NCI-H1417 (cell line): Measurements from ENCODE around the gene MILR1.
"Not testable (repeated sequence)": the region's sequence is repeated elsewhere in the genome, so short reads cannot be mapped to it uniquely, and the experiment has no call there.

Experiments used
- DNase-seq, 3 experiments: peaks; one replicate each; lab custom pipeline; 2025; lab: John Stamatoyannopoulos, UW

The MILR1 gene

DNA sequence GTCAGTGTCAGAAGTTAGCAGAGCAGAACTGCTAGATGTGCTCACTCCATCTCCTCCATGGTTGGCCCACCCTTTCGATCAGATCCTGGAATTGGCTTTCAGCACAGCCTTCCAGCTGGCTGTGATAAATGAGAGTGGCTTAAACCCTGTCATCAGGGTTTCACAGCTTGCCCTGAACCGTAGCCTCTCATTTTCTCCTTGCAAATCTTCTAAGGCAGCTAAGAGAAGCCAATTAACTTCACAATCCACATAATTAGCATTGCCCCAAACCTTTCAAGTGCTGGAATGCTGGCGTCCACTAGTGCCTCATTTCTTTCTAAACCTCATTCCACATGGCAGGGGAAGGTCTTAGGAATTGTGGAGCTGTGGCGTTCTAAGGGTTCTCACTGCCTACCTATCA, 21.7 kb downstream of the MILR1 start:
- no peak for DNase-seq

DNA sequence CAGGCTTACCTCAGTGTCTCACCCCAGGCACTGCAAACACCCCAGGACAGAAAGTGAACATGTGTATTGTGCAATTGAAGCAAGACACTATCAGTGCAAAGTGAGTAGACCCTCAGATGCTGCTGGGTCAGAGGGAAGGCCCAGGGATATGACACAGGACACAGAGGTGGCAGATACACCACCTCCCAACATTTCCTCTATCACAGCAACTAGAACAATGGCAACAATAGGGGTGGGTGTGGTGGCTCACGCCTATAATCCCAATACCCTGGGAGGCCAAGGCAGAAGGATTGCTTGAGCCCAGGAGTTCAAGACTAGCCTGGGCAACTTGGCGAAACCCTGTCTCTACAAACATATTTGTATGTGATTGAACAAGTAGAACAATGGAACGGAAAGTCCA, 22.5 kb downstream of the MILR1 start:
- DNase-seq = no peak

DNA sequence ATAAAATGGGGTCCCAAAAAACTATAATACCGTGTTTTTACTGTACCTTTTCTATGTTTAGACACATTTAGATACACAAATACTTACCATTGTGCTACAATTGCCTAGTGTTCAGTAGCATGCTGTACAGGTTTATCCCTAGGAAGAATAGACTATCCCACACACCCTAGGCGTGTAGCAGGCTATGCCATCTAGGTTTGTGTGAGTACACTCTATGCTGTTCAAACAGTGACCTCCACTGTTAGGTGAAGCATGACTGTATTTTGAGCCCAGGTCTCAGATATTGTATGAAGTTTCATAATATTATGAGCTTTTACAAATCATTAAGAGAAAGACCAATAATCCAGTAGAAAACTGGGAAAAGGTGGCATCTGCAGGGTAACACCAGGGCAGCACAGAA, 23.6 kb downstream of the MILR1 start:
- no peak for DNase-seq

DNA sequence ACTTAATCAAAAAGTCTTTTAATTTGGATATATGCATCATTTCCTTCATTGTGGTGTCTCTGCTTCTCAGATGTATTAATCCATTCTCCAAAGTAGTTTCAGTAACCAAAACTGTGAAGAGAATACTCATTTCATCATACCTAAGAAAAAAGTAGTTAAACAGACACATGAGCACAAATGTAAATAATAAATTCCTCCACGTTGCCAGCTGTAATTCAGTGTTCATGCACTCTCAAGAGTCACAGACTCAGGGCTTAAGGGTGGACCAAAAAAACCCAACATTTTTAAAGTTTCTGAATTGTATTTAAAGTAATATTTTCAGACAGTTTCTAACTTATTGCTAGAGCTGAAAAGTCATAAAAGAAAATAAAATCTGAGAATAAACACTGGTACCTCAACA, 28.9 kb downstream of the MILR1 start:
- DNase-seq = no peak

DNA sequence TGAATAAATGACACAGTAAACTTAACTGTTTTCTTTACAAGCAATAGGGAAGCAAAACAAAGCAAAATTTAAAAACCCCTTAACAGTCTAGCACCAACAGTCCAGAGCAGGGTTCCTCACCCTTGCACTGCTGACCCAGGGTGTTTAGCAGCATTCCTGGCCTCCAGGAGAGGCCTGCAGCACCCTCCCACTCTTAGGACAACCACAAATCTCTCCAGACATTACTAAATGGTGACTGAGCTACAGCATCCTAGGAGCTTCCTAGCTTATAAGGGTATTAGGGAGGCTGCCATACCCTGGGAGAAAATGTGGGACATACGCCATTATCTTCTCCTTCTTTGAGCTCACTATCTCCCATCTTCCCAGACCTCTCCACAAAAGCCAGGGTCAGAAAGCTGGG, 32.0 kb downstream of the MILR1 start:
- no peak for DNase-seq

DNA sequence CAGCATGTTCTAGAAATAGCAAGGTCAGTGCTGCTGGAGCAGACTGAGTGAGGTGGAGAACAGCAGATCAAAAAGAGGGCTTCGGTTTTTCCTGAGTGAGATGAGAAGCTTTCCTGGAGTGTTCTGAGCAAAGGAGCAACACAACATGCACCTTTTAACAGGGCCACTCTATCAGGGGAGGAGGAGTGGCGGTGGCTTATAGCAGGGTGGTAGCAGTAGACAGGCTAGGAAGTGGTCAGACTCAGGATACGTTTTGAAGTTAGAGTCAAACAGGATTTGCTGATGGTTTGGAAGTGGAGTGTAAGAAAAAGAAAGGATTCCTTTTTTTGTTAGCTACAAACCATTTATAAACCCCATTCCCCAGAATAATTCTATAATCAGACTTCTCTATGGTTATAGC, 35.5 kb downstream of the MILR1 start:
- DNase-seq = no peak

DNA sequence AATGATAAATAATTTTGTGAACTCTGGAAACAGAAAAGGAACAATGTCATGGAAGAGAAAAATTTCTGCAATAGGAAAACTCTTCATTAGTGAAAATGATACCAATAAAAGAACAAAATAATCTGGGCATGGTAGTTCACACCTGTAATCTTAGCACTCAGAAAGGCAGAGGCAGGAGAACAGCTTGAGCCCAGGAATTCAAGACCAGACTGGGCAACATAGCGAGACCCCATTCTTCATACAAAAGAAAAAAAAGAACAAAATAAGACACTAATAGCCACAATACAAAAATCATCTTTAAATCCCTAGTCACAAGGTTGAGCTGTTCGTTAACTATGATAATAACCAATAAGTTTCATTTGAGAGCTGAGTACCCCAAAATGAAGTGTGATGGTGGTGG, 39.4 kb downstream of the MILR1 start:
- no peak for DNase-seq

DNA sequence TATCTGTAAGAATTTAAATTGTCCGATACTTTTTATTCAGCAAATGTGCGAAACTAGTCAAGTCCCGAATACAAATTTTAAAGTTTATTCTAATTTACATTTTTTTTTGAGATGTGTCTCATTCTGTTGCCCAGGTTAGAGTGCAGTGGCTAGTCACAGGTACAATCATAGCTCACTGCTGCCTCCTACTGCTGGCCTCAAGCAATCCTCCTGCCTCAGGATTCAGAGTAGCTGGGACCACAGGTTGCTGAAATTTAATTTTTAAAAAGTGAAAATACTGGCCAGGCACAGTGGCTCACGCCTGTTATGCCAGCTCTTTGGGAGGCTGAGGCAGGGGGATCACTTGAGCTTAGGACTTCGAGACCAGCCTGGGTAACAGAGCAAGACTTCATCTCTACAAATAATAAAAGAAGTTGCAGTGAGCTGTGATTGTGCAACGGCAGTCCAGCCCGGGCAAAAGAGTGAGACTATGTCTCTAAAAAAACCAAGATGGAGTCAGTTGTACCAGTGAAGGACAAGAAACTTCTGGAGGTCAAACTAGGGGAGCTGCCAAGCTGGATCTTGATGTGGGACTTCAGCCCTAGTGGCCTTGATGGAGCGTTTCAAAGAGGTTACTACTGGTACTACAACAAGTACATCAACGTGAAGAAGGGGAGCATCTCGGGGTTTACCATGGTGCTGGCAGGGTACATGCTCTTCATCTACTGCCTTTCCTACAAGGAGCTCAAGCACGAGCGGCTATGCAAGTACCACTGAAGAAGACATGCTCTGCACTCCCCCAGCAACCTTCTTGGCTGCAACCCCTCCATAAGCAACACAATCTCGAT, 42.3 kb downstream of the MILR1 start:
- DNase-seq = peak in 1 of 3 experiments; percentile 24

DNA sequence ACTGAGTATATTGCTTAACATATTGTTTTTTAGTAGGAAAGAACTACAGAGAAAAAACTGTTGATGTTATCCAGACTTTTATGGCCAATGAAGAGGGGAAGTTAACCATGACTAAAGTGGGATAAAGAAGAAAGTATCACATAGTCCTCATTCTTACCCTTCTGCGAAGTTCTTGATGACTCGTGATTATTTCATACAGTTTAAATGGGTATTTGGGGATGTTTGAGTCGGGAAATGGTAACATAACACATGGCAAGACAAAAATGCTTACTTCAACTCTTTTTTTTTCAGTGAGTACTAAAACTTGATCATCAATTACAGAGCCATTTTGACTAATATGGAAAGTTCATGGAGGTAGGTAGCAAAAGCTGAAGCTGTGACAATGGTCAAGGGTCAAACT, 43.1 kb downstream of the MILR1 start:
- DNase-seq = no peak

DNA sequence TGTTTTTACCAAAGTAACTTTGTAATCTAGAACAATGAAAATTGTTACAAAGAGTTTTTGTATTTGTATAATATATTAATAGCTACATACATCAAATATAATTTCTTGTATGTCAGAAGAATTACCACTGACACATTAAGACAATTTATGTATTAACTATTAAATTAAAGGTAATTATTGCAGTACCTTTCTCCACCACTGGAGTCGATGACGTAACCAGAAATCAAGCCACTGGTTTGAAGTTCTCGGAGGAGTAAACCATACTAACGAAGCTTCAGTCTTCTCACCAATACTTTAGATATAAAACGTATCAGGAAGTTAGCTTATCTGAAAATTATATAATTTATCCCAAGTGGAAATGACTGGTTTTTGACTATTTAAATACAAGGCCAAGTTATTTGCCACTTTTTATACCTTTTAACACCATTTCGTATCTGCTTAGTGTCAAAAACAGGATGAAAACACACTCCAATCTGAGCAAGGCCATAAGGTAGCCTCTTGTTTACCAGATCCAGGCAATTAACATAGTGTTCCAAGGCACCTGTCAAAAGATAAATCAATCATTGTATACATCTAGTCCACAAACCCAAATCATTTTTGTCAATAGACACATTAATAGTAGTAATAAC, 43.7 kb downstream of the MILR1 start:
- DNase-seq = no peak

DNA sequence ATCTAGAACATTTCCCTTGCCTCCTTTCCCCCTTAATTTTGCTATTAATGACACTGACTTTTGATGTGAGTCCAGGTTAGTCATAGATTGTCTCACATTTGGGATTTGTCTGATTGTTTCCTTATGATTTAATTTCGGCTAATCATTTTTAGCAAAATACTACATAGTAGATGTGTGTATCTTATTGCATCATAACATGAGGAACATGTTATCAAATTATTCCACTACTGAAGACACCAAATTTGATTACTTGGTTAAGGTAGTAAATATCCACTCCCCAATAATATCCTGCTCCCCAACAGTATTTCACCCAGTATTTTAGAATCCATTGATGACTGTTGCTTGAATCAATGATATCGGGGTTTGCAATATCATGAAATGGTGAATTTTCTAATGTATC, 45.2 kb downstream of the MILR1 start:
- DNase-seq = no peak

DNA sequence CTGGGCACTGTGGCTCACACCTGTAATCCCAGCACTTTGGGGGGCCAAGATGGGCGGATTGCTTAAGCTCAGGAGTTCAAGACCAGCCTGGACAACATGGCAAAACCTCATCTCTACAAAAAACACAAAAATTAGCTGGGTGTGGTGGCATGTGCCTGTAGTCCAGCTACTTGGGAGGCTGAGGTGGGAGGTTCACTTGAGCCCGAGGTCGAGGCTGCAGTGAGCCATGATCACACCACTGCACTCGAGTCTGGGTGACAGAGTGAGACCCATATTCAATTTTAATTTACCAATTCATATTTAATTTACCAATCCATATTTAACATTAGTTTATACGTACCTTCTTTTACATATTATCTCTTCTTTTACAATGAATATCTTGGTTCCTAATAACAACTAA, 46.4 kb downstream of the MILR1 start:
- not testable (repeated sequence) for DNase-seq

DNA sequence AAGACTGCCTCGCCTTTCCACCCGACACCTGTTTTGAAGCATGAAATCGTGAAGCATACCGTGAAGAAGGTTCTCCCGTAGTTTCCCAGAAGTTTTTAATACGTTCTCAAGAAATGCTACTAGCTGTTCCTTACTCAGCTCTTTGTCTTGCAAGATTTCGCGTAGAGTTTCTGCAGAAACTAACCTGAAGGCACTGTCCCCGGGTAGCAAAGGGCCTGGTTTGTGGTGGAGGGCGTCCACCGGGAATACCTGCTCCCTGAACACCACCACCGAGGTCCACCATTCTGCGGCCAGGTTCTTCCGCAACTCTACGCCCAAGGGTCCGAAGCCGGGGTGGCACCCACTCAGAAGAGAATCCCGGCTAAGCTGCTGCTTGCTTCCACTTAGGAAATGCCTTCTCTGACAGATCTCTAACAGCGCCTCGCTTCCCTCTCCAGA, 47.5 kb downstream of the MILR1 start:
- no peak for DNase-seq

DNA sequence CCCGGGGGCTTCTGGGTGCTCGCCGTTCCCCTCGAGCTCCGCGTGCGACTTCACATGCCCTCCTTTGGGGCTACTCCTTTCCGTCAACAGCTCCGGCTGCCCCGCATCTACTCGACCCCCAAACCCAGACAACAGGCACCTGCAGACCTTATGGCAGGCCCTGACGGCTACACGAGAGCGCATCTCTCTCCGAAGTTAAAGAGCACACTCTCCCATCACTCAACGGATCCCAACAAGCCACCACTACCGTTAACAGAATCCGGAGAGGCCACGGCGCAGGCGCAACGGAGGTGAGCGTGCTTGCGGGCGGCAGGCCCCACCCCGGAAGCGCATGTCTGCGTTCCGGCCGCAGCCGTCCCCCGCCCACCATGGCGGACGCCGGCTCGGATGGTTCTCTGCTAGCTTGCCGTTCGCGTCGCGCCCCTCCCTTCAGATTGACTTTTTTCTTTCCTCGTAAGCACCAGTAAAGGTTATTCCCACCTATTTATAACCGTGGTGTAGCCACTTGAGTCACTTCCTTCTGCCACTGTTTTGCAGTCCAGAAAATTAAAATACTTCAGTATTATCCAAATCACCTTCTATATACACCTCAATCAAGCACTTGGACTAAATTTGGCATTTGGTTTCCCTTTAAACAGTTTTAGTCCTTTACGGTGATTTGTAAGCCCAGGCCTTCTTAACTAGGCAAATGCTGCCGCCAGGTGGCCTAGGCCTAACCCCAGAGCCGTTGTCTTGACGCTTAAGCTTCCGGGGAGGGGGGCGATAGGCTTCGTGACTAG, 48.1 kb downstream of the MILR1 start, which contains the start of gene POLG2:
POLG2 (minus strand) TSS at position 269 of the 779 bp plus-strand sequence; CDS start at position 183, 86 bp downstream.
- DNase-seq = peak; percentile 91 to 95 (median 92)

DNA sequence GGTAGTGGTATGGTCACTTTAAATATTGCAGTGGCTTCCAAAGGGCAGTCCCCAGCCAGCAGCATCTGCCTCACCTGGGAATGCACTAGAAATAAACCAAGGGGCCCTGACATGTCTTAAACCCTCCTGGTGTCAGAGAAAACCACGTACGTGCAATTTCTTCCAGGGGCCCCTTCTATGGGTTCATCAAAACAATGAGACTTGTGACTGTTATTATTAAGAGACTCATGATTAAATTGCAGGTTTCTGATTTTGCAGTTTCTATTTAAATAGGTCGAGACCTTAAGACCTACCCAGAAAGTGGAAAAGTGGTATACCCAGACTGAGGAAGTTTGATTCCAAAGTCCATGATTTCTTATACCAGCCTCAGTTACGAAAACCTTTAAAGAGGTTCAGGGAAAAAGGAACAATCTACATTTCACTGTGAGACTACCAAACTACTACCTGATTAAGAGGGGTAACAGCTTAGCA, 48.7 kb downstream of the MILR1 start:
- no peak for DNase-seq

DNA sequence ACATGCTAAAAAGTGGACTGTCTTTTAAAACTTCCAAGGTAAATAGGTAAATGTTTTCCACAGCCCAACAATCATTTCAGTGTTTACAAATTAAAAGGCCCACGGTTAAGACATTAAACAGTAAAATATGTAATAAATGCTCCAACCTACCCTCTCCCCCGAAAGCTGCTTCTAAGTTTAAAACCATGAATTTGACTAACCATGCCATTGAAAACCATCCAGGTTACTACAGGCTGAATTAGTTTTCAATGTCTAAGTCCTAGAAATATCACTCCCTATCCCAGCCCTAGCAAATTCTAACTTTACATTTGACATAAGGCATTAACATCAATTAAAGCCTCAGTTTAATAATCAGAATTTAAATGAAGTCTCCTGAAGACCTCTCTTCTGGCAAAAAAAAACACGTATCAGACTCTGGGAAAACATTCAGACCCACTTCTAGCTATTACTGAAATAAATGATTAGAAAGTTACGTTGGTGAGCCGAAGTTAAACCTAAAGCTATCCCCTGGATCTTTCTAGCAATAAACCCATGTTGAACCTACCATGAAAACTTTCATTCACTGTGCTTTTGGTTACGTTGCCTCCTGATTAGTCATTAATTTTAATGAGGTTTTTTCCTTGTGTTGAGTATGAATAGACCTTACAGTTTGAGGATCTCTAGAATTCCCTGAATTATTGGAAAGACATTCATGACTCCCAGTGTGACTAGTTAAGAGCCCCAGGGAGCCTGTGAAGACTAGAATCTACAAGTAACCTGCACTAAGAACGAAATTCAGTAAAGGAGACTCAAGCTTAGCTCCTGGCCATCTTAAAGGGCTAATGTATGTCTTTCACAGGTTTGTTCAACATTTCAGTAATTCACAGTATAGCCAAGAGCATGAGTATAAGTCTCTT, 49.6 kb downstream of the MILR1 start:
- peak in 1 of 3 experiments; percentile 23 for DNase-seq

DNA sequence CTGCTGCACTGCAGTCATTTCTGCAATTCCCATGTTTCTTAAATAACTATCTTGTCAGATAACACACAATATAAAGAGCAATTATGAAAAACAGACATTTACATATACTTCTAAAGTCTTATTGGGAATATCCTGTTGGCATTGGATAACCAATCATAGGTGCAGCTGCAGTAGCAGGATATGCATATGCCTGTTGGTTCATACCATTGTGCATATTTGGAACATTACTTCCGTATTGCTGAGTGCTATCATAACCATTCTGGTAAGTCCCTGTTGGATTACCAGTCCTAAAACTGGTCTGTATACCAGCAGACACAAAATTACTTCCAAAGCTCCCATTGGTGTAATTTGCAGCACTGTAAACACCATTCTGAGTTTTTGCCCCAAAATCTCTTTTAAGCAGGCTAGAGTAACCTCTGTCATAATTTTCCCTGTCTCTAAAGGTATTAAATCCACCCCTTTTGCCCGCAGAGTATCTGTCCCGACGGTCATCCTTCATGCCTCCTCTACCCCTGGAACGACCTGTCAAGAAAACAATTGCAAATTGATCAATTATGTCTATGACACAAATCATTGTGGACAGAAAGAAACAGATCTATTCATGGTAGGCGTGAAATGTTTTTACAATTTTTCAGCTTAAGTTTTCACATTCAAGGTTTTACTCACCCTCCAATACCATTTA, 51.0 kb downstream of the MILR1 start:
- peak in 1 of 3 experiments; percentile 37 for DNase-seq

DNA sequence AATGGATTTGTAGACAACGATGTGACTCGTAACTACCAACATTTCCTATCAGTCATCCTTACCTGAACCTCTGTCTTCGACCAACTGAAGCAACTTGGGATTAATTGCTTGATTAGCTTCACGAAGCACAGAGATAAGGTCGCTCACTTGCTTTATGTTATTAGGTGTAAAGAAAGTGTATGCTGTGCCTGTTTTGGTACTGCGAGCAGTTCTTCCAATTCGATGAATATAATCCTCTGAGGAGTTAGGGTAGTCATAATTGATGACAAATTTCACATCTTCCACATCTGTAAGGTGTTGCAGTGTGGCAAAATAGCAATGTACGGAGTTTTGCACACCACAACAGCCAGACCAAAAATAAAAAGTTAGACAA, 51.6 kb downstream of the MILR1 start:
- peak in 1 of 3 experiments; percentile 32 for DNase-seq

DNA sequence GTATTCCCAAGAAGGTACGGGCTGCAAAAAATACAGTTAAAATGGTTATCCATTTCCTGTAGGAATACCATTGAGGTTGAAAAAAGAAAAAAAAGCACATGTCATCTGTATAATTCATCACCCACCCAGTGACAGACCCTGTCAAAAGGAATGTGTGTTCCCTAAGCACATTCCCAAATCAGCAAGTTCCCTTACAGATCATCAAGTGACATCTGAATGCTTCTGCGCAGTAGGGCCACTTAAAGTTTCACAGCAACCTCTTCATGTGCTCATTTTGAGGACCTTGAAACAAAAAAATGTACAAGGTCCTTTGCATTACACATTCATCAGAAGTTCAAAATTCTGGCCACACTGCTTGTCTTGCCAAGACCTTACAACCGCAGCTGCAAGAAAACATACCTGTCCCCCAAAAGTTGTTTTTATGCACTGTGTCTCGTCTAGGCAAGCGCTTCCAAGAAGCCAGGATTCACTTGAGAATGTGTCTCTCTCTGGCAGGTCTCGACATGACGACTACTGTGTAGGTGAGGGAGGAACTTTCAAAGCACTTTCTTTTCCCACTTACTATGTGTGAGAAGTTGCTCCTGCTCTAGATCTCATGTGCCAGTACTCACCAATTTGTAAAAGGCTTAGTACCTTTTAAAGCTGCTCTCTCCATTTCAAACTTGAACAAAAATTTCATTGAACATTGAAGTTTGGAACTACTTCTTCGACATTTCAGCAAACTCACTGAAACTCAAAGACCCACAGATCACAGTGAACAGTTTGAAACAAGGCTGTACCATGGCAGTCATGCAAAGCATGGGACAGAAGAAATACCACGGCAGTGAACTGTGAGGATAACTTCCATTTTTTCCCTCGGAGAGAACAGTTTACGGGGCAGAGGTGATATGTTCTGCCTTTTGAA, 52.2 kb downstream of the MILR1 start:
- peak in 1 of 3 experiments; percentile 12 for DNase-seq

DNA sequence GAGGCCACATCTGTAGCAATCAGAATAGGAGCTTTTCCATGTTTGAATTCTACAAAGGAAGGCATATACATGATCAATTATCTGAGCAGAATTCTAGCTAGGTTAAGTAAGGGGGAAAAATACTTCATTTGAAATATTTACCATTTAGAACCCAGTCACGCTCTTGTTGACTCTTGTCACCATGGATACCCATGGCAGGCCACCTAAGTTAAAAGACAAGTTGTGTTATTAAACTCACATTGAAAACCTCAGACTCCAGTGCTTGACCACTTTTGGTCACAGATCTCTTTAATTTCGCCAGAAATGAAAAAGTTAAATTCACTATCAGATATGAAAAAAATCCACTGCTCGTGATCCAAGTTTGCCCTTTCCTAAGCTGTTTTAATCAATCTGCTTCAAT, 53.1 kb downstream of the MILR1 start:
- no peak for DNase-seq
